ENCODE results near the gene RPH3AL. TPM values are rescaled to one million over a fixed set of nuclear protein-coding genes. Genes with fewer than 3 reads are reported as not detected.

Gene RPH3AL
- total and polyA plus RNA-seq, 7 donors = 3.7 to 18.5 (median 9.7) TPM

GRCh38 chr17:353838-354234 lies 1.2 kb upstream of the RPH3AL start:
- TF ChIP-seq CTCF (IDR thresholded peaks at IDR 0.05) = no peak
- Histone ChIP-seq H3K36me3 (ENCODE audit: insufficient read depth in 1 of 2, low read depth in 1 of 2) (no peaks in the 10 kb centered on the region), H3K27ac (no peak overlapping the region), H3K27me3 (ENCODE audit: insufficient read depth in 3 of 3, low read length in 2 of 3) (peaks cover 0 to 2% (median 0%) of the 10 kb centered on the region in 3 donors), H3K4me1 (peaks cover 13% of the 10 kb centered on the region), H3K4me3 (no peak overlapping the region), H3K9me3 (no peaks in the 10 kb centered on the region)
- WGBS, 3 donors = 94 to 97% (median 95%) methylated on average over 8 of the region's 8 CpGs
- intact Hi-C loops (cut with DNase I) = no loop called here
- DNase-seq (no peak), ATAC-seq (no peak)

- peaks cover 13% of the 10 kb centered on the region for H3K4me1 ChIP-seq
- 59 to 71% (median 61%) methylated on average over 8 of the region's 8 CpGs for WGBS, 3 donors
- no peak for DNase-seq
- intact Hi-C loops (cut with DNase I) = no loop called here
- no peak for TF ChIP-seq CTCF (IDR thresholded peaks at IDR 0.05)
- H3K27me3 ChIP-seq (ENCODE audit: insufficient read depth in 3 of 3, low read length in 2 of 3) = no peaks in the 10 kb centered on the region
- H3K36me3 ChIP-seq (ENCODE audit: insufficient read depth in 1 of 2, low read depth in 1 of 2) = no peaks in the 10 kb centered on the region
- peak overlapping the region; percentile 72 for H3K27ac ChIP-seq
- ATAC-seq = peak in 1 of 4 donors; percentile 28
- no peaks in the 10 kb centered on the region for H3K9me3 ChIP-seq
- H3K4me3 ChIP-seq = no peak overlapping the region
These were observed 718 bp upstream of the RPH3AL start for GRCh38 chr17:353213-353837.

GRCh38 chr17:351875-352420 lies 659 bp downstream of the RPH3AL start:
- Histone ChIP-seq H3K4me1 (peaks cover 13% of the 10 kb centered on the region), H3K4me3 (peak overlapping the region; percentile 25), H3K36me3 (ENCODE audit: insufficient read depth in 1 of 2, low read depth in 1 of 2) (no peaks in the 10 kb centered on the region), H3K9me3 (no peaks in the 10 kb centered on the region), H3K27ac (peak overlapping the region; percentile 72), H3K27me3 (ENCODE audit: insufficient read depth in 3 of 3, low read length in 2 of 3) (no peaks in the 10 kb centered on the region)
- no peak for TF ChIP-seq CTCF (IDR thresholded peaks at IDR 0.05)
- WGBS, 3 donors = 77 to 83% (median 79%) methylated on average over 19 of the region's 19 CpGs
- DNase-seq (peak in 1 of 2 donors; percentile 38), ATAC-seq (no peak)
- intact Hi-C loops (cut with DNase I) = no loop called here

GRCh38 chr17:351449-351738 lies 1.2 kb downstream of the RPH3AL start:
- Histone ChIP-seq H3K4me1 (peaks cover 13% of the 10 kb centered on the region), H3K9me3 (no peaks in the 10 kb centered on the region), H3K27ac (peak overlapping the region; percentile 72), H3K27me3 (ENCODE audit: insufficient read depth in 3 of 3, low read length in 2 of 3) (no peaks in the 10 kb centered on the region), H3K4me3 (no peak overlapping the region), H3K36me3 (ENCODE audit: insufficient read depth in 1 of 2, low read depth in 1 of 2) (no peaks in the 10 kb centered on the region)
- intact Hi-C loops (cut with DNase I) = no loop called here
- WGBS, 3 donors = 77 to 80% (median 79%) methylated on average over 6 of the region's 6 CpGs
- TF ChIP-seq CTCF (IDR thresholded peaks at IDR 0.05) = no peak
- ATAC-seq = no peak
- no peak for DNase-seq

All from psoas muscle (tissue), 8 donors.